ENCODE measurements around the gene ITGB2.

The ITGB2 gene

DNA sequence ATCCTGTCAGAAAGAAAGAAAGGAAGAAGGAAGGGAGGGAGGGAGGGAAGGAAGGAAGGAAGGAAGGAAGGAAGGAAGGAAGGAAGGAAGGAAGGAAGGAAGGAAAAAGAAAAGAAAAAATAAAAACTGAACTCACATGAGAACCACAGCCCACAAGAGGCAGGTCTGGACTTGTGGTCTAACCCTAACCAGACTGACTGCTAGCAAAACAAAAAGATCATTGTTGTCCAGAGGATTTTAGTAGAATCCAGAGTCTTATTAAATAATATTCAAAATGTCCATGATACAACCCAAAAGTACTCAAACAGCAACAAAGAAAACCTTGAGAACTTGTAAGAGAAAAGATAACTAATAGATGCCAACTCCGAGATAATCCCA lies 4.7 kb upstream of the ITGB2 start:
- TF ChIP-seq, protein P1, sequence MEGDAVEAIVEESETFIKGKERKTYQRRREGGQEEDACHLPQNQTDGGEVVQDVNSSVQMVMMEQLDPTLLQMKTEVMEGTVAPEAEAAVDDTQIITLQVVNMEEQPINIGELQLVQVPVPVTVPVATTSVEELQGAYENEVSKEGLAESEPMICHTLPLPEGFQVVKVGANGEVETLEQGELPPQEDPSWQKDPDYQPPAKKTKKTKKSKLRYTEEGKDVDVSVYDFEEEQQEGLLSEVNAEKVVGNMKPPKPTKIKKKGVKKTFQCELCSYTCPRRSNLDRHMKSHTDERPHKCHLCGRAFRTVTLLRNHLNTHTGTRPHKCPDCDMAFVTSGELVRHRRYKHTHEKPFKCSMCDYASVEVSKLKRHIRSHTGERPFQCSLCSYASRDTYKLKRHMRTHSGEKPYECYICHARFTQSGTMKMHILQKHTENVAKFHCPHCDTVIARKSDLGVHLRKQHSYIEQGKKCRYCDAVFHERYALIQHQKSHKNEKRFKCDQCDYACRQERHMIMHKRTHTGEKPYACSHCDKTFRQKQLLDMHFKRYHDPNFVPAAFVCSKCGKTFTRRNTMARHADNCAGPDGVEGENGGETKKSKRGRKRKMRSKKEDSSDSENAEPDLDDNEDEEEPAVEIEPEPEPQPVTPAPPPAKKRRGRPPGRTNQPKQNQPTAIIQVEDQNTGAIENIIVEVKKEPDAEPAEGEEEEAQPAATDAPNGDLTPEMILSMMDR (IDR thresholded peaks at IDR 0.05; ENCODE audit: low read depth, low read length) = no peak
- in situ Hi-C loops (cut with HindIII; ENCODE audit: low sequenced_read_pairs) = no loop called here
- no peak overlapping the region for H3K4me3 ChIP-seq (ENCODE audit: low read depth, low read length)
- no peak for DNase-seq (ENCODE audit: low read depth, low spot score)

DNA sequence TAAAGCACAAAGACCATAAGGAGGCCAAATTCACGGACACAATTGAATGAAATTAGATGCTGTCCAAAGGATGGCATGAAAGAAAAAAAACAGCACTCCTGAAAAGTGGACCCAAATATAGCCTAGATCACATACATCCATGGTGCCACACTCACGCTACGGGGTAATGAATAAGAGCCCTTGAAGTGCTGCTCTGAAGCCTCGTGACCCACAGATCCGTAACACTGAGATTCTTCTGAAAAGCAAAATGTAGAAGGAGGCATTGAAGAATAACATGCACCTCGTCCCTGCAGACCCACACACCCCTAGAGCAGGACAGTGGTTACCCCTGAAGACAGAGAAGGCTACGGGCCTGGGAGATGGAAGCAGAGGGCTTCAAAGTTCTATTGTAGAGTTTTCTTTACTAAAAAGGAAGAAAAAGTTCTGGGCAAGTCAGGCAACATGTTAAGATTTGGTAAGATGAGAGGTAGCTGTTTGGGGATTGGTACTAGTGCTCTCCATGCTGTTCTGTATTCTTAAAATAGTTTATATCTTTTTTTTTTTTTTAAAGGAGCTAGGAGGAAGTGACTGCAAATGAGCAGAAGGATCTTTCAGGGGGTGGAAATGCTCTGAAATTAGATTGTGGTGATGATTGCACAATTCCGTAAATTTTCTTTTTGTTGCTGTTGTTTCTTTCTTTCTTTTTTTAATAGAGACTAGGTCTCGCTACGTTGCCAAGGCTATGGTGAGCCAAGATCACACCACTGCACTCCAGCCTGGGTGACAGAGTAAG lies 4.1 kb upstream of the ITGB2 start:
- no peak overlapping the region for H3K4me3 ChIP-seq (ENCODE audit: low read depth, low read length)
- peak; percentile 23 for DNase-seq (ENCODE audit: low read depth, low spot score)
- in situ Hi-C loops (cut with HindIII; ENCODE audit: low sequenced_read_pairs) = no loop called here
- TF ChIP-seq, protein P1 (IDR thresholded peaks at IDR 0.05; ENCODE audit: low read depth, low read length) = no peak

DNA sequence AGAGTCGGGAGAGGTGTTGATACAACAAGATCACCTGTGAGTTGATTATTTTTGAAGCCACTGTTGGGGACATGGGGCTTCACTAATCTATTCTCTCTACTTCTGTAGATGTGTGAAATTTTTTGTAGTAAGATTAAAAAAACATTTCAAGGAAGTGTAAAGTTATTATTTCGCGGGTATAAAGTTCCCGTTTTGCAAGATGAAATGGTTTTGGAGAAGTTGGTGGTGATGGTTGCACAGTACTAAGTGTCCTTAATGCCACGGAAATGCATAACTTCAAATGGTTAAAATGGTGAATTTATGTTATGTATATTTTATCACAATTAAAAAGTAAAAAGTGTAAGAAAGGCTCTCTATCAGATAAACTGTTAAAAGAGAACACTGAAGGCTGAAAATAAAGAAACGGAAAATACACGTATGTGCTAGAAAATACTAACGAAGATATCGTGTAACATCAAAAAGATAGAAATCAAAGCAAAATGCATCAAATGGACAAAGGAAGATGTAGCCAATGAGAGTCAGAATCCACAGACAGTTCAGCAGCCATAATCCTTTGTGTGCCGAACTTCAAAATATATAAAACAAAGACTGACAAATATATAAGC lies 2.9 kb upstream of the ITGB2 start:
- in situ Hi-C loops (cut with HindIII; ENCODE audit: low sequenced_read_pairs) = no loop called here
- TF ChIP-seq, protein P1 (IDR thresholded peaks at IDR 0.05; ENCODE audit: low read depth, low read length) = no peak
- H3K4me3 ChIP-seq (ENCODE audit: low read depth, low read length) = no peak overlapping the region
- DNase-seq (ENCODE audit: low read depth, low spot score) = no peak

DNA sequence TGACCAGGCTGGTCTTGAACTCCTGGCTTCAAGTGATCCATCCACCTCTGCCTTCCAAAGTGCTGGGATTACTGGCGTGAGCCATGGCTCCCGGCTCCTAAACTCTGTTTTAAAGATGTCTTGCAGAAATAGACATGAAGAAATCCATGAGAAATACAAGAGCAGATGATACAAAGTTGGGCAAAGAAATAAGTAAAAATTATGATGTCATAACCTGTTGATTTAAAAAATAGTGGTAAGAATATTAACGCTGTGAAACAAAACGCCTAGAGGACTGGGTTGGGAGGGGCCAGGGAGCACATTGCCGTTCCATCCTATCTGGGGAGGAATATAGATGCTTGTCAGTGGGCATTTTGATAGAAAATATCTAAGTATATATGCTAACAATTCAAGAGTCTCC lies 1.2 kb upstream of the ITGB2 start:
- no peak overlapping the region for H3K4me3 ChIP-seq (ENCODE audit: low read depth, low read length)
- TF ChIP-seq, protein P1 (IDR thresholded peaks at IDR 0.05; ENCODE audit: low read depth, low read length) = no peak
- in situ Hi-C loops (cut with HindIII; ENCODE audit: low sequenced_read_pairs) = no loop called here
- no peak for DNase-seq (ENCODE audit: low read depth, low spot score)

DNA sequence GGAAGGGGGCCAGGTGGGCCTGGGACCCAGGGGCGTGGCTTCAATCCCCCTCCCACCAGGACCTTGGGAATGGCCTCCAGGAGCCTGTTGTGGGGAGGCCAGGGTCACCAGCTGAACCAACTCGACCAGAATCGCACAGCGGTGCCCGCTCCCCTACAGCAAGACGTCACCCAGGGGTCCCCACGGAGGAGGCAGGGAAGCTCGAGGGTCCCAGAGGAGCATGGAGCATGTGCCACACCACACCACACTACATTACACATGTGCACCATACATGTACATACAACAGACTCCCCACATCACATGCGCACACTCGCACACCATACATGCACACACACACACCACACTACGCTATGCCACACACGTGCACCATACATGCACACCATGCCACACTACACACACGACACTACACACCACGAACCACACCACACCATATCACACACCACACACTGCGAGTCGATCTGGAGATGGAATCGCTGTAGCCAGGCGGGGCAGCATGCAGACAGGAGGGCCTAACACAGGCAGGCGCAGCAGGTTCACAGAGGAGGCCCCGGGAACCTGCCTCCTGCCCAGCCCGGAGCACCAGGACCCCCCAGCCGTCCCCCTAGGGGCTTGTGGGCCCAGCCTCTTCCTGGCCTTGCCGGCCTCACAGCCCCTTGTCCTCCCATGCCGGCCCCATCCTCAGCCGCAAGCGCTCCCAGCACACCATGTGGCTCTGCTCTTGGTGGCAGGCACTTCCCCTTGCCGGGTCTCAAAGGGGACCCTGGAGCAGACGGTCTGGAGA lies 596 bp downstream of the ITGB2 start:
- DNase-seq (ENCODE audit: low read depth, low spot score) = no peak

More for the DNA sequence above, 596 bp downstream of the ITGB2 start:
- TF ChIP-seq, protein P1 (IDR thresholded peaks at IDR 0.05; ENCODE audit: low read depth, low read length) = no peak
- in situ Hi-C loops (cut with HindIII; ENCODE audit: low sequenced_read_pairs) = no loop called here
- no peak overlapping the region for H3K4me3 ChIP-seq (ENCODE audit: low read depth, low read length)
